NT2/D1 (cell line): ENCODE results near the gene HSCB.
A peak's percentile ranks its signal among the peaks of the same experiment; 100 is the strongest.
"Not testable (repeated sequence)": the region's sequence is repeated elsewhere in the genome, so short reads cannot be mapped to it uniquely, and the experiment has no call there.

Experiments
- DNase-seq: peaks from one replicate; pipeline ENCODE4 v3.0.0-alpha.2; 2011; ENCODE audit warnings: low read depth, low spot score
- H3K27me3 ChIP-seq: 2 replicates; pipeline ENCODE4 v1.6.0; 2011; ENCODE audit warnings: mild to moderate bottlenecking; ENCODE audit not compliant: insufficient read length, insufficient read depth
- H3K36me3 ChIP-seq: 2 replicates; pipeline ENCODE4 v1.6.1; 2011; ENCODE audit warnings: mild to moderate bottlenecking, low read length, mixed read lengths; ENCODE audit not compliant: insufficient read depth, insufficient read length
- H3K4me1 ChIP-seq: 2 replicates; pipeline ENCODE4 v1.5.1; 2011; ENCODE audit not compliant: insufficient read depth, insufficient read length
- H3K4me3 ChIP-seq: 2 replicates; pipeline ENCODE4 v1.5.1; 2011; ENCODE audit warnings: low read depth; ENCODE audit not compliant: insufficient read length
- H3K9ac ChIP-seq: 2 replicates; pipeline ENCODE4 v1.6.0; 2011; ENCODE audit warnings: low read depth; ENCODE audit not compliant: insufficient read length
- H3K9me3 ChIP-seq: 2 replicates; pipeline ENCODE4 v1.5.1; 2011; ENCODE audit warnings: mild to moderate bottlenecking, low read length; ENCODE audit not compliant: insufficient read depth
- SUZ12 ChIP-seq: IDR thresholded peaks from 2 replicates; pipeline ENCODE4 v1.6.1; 2011; ENCODE audit not compliant: insufficient read length, insufficient read depth; ENCODE audit errors: extremely low read depth
- YY1 ChIP-seq: IDR thresholded peaks from 2 replicates; pipeline ENCODE4 v1.6.1; 2011; ENCODE audit not compliant: insufficient read length, insufficient read depth
- ZNF274 ChIP-seq: IDR thresholded peaks from 2 replicates; pipeline ENCODE4 v1.6.1; 2011; ENCODE audit warnings: mild to moderate bottlenecking, low read depth, low read length

The HSCB gene

GRCh38 chr22:28741785-28742561 lies at the start of gene HSCB, which contains the start of gene CHEK2:
HSCB (plus strand) TSS chr22:28742039; CDS start chr22:28742096, 57 bp downstream.
CHEK2 (minus strand) TSS chr22:28741820; CDS start chr22:28734721, 7,099 bp downstream.
- Histone ChIP-seq H3K4me3 (peak within 1 kb of the TSS; percentile 75), H3K36me3 (peaks cover 31% of the 10 kb centered on the region), H3K9me3 (no peaks in the 10 kb centered on the region), H3K4me1 (no peaks in the 10 kb centered on the region), H3K27me3 (no peaks in the 10 kb centered on the region), H3K9ac (peak within 1 kb of the TSS; percentile 85)
- TF ChIP-seq YY1 (no peak), ZNF274 (no peak), SUZ12 (no peak)
- DNase-seq: peak; percentile 95

GRCh38 chr22:28693041-28693760 lies 48.6 kb upstream of the HSCB start:
- H3K9me3 ChIP-seq, DNase-seq, H3K4me3 ChIP-seq, H3K27me3 ChIP-seq, H3K36me3 ChIP-seq, H3K4me1 ChIP-seq, H3K9ac ChIP-seq: not testable (repeated sequence)

GRCh38 chr22:28702891-28703290 lies 38.9 kb upstream of the HSCB start:
- DNase-seq: no peak
- no peak overlapping the region for H3K4me3 ChIP-seq
- H3K9ac ChIP-seq: no peak overlapping the region
- no peaks in the 10 kb centered on the region for H3K9me3 ChIP-seq
- no peaks in the 10 kb centered on the region for H3K27me3 ChIP-seq
- TF ChIP-seq ZNF274: no peak
- no peak for TF ChIP-seq YY1
- TF ChIP-seq SUZ12: no peak
- no peaks in the 10 kb centered on the region for H3K4me1 ChIP-seq
- H3K36me3 ChIP-seq: peaks cover 23% of the 10 kb centered on the region

- H3K9me3 ChIP-seq: no peaks in the 10 kb centered on the region
- peaks cover 23% of the 10 kb centered on the region for H3K36me3 ChIP-seq
- H3K4me3 ChIP-seq: no peak overlapping the region
- no peak for TF ChIP-seq ZNF274
- TF ChIP-seq YY1: no peak
- TF ChIP-seq SUZ12: no peak
- no peak for DNase-seq
- no peaks in the 10 kb centered on the region for H3K27me3 ChIP-seq
- H3K9ac ChIP-seq: no peak overlapping the region
- no peaks in the 10 kb centered on the region for H3K4me1 ChIP-seq
Measured at GRCh38 chr22:28703436-28703835, 38.4 kb upstream of the HSCB start.

- H3K4me1 ChIP-seq: no peaks in the 10 kb centered on the region
- no peaks in the 10 kb centered on the region for H3K9me3 ChIP-seq
- no peaks in the 10 kb centered on the region for H3K27me3 ChIP-seq
- no peak overlapping the region for H3K4me3 ChIP-seq
- DNase-seq: no peak
- H3K36me3 ChIP-seq: peaks cover 16% of the 10 kb centered on the region
- no peak overlapping the region for H3K9ac ChIP-seq
- TF ChIP-seq SUZ12: no peak
- TF ChIP-seq ZNF274: no peak
- no peak for TF ChIP-seq YY1
Measured at GRCh38 chr22:28706845-28707244, 35.0 kb upstream of the HSCB start.

- peaks cover 16% of the 10 kb centered on the region for H3K36me3 ChIP-seq
- H3K9ac ChIP-seq: no peak overlapping the region
- H3K4me3 ChIP-seq: no peak overlapping the region
- H3K9me3 ChIP-seq: no peaks in the 10 kb centered on the region
- H3K4me1 ChIP-seq: no peaks in the 10 kb centered on the region
- DNase-seq: no peak
- TF ChIP-seq ZNF274 (no peak), YY1 (no peak), SUZ12 (no peak)
- no peaks in the 10 kb centered on the region for H3K27me3 ChIP-seq
Measured at GRCh38 chr22:28710107-28710506, 31.7 kb upstream of the HSCB start.

GRCh38 chr22:28710576-28711191 lies 31.2 kb upstream of the HSCB start:
- H3K4me1 ChIP-seq: no peaks in the 10 kb centered on the region
- H3K9ac ChIP-seq: no peak overlapping the region
- H3K9me3 ChIP-seq: no peaks in the 10 kb centered on the region
- DNase-seq: no peak
- TF ChIP-seq SUZ12 (no peak), ZNF274 (no peak), YY1 (no peak)
- no peak overlapping the region for H3K4me3 ChIP-seq
- peaks cover 16% of the 10 kb centered on the region for H3K36me3 ChIP-seq
- no peaks in the 10 kb centered on the region for H3K27me3 ChIP-seq
